Measurements from ENCODE around the gene SPTLC3. TPM values are rescaled to one million over a fixed set of nuclear protein-coding genes. Genes with fewer than 3 reads are reported as not detected.

Gene SPTLC3
- polyA plus RNA-seq, 1 of the 3 experiments (the other 2 are of a cell fraction): 0.02 TPM

DNA sequence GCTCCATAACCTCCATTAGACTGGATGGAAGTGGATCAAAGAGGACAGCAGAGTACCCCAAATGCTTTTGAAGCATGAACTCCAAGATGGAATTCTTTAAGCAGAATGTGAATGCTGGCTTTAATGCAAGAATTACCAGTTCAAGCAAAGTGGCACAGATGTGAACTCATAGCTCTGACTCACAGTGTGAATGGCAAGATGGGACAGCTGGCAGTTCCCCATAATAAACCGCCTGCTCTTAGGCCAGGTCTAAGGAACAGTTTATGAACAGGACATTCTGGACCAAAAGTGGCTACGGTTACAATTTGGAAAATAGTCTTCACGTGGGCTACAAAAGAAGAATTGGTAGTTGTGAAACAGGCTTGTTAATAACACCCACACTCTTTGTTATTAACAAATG lies 76.5 kb downstream of the SPTLC3 start:
- DNase-seq: no peak
- no peak overlapping the region for H3K9ac ChIP-seq
- no peaks in the 10 kb centered on the region for H3K79me2 ChIP-seq (ENCODE audit: insufficient read depth)
- TF ChIP-seq FOSL2 (IDR thresholded peaks at IDR 0.05; ENCODE audit: borderline replicate concordance, low read depth) (no peak), RFX5 (IDR thresholded peaks at IDR 0.05; ENCODE audit: low read length) (no peak), JUND (IDR thresholded peaks at IDR 0.05) (no peak), MXI1 (IDR thresholded peaks at IDR 0.05; ENCODE audit: low read depth, low read length) (no peak), GABPA (IDR thresholded peaks at IDR 0.05; ENCODE audit: low read depth) (no peak), GATA2 (CRISPR knock-in tag; IDR thresholded peaks at IDR 0.05) (no peak), TAF1 (IDR thresholded peaks at IDR 0.05; ENCODE audit: borderline replicate concordance, low read depth, low read length) (no peak), TCF12 (IDR thresholded peaks at IDR 0.05) (no peak), NRF1 (IDR thresholded peaks at IDR 0.05; ENCODE audit: low read depth, low read length) (no peak), EZH2phosphoT487 (IDR thresholded peaks at IDR 0.05; ENCODE audit: borderline replicate concordance, low read depth) (no peak), SMC3 (IDR thresholded peaks at IDR 0.05; ENCODE audit: low read depth, low read length) (no peak), ELF1 (IDR thresholded peaks at IDR 0.05) (no peak), SIN3A (IDR thresholded peaks at IDR 0.05; ENCODE audit: borderline replicate concordance, low read depth, low read length) (no peak)
- TF ChIP-seq, protein P1, sequence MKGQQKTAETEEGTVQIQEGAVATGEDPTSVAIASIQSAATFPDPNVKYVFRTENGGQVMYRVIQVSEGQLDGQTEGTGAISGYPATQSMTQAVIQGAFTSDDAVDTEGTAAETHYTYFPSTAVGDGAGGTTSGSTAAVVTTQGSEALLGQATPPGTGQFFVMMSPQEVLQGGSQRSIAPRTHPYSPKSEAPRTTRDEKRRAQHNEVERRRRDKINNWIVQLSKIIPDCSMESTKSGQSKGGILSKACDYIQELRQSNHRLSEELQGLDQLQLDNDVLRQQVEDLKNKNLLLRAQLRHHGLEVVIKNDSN (IDR thresholded peaks at IDR 0.05; ENCODE audit: borderline replicate concordance, low read depth): no peak
- TF ChIP-seq, protein P2, sequence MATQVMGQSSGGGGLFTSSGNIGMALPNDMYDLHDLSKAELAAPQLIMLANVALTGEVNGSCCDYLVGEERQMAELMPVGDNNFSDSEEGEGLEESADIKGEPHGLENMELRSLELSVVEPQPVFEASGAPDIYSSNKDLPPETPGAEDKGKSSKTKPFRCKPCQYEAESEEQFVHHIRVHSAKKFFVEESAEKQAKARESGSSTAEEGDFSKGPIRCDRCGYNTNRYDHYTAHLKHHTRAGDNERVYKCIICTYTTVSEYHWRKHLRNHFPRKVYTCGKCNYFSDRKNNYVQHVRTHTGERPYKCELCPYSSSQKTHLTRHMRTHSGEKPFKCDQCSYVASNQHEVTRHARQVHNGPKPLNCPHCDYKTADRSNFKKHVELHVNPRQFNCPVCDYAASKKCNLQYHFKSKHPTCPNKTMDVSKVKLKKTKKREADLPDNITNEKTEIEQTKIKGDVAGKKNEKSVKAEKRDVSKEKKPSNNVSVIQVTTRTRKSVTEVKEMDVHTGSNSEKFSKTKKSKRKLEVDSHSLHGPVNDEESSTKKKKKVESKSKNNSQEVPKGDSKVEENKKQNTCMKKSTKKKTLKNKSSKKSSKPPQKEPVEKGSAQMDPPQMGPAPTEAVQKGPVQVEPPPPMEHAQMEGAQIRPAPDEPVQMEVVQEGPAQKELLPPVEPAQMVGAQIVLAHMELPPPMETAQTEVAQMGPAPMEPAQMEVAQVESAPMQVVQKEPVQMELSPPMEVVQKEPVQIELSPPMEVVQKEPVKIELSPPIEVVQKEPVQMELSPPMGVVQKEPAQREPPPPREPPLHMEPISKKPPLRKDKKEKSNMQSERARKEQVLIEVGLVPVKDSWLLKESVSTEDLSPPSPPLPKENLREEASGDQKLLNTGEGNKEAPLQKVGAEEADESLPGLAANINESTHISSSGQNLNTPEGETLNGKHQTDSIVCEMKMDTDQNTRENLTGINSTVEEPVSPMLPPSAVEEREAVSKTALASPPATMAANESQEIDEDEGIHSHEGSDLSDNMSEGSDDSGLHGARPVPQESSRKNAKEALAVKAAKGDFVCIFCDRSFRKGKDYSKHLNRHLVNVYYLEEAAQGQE (IDR thresholded peaks at IDR 0.05; ENCODE audit: low read depth, low read length): no peak
- TF ChIP-seq, protein P3, sequence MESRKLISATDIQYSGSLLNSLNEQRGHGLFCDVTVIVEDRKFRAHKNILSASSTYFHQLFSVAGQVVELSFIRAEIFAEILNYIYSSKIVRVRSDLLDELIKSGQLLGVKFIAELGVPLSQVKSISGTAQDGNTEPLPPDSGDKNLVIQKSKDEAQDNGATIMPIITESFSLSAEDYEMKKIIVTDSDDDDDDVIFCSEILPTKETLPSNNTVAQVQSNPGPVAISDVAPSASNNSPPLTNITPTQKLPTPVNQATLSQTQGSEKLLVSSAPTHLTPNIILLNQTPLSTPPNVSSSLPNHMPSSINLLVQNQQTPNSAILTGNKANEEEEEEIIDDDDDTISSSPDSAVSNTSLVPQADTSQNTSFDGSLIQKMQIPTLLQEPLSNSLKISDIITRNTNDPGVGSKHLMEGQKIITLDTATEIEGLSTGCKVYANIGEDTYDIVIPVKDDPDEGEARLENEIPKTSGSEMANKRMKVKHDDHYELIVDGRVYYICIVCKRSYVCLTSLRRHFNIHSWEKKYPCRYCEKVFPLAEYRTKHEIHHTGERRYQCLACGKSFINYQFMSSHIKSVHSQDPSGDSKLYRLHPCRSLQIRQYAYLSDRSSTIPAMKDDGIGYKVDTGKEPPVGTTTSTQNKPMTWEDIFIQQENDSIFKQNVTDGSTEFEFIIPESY (IDR thresholded peaks at IDR 0.05; ENCODE audit: borderline replicate concordance, low read depth): no peak
- TF ChIP-seq, protein P4, sequence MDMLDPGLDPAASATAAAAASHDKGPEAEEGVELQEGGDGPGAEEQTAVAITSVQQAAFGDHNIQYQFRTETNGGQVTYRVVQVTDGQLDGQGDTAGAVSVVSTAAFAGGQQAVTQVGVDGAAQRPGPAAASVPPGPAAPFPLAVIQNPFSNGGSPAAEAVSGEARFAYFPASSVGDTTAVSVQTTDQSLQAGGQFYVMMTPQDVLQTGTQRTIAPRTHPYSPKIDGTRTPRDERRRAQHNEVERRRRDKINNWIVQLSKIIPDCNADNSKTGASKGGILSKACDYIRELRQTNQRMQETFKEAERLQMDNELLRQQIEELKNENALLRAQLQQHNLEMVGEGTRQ (IDR thresholded peaks at IDR 0.05; ENCODE audit: borderline replicate concordance, low read depth, low read length): no peak
- TF ChIP-seq, protein P5, sequence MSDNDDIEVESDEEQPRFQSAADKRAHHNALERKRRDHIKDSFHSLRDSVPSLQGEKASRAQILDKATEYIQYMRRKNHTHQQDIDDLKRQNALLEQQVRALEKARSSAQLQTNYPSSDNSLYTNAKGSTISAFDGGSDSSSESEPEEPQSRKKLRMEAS (IDR thresholded peaks at IDR 0.05; ENCODE audit: low read depth): no peak
- no peaks in the 10 kb centered on the region for H3K4me1 ChIP-seq (ENCODE audit: control insufficient read depth in 1 of 2, insufficient read depth in 2 of 2, low read depth in 1 of 2, low read length in 1 of 2)
- H2AFZ ChIP-seq (ENCODE audit: low read depth): no peak overlapping the region
- CTCF ChIA-PET: no interaction called here
- POLR2A ChIA-PET: no interaction called here
- no peaks in the 10 kb centered on the region for H3K27me3 ChIP-seq (ENCODE audit: insufficient read depth)
- no peak overlapping the region for H3K27ac ChIP-seq (ENCODE audit: low read depth in 2 of 2, low read length in 1 of 2)
- no peaks in the 10 kb centered on the region for H3K9me3 ChIP-seq
- 12% methylated on average over 3 of the region's 3 CpGs for WGBS (ENCODE audit: low lambda C conversion rate)
- H4K20me1 ChIP-seq (ENCODE audit: insufficient read depth): no peaks in the 10 kb centered on the region
- H3K9me2 ChIP-seq: no peaks in the 10 kb centered on the region
- H3K4me2 ChIP-seq: no peak overlapping the region
- no peaks in the 10 kb centered on the region for H3K36me3 ChIP-seq (replicated peaks in 1 of 2; ENCODE audit: control insufficient read depth in 1 of 2, insufficient read depth in 2 of 2, low read length in 1 of 2)
- no peak overlapping the region for H3K4me3 ChIP-seq (ENCODE audit: low read depth in 2 of 2, low read length in 1 of 2)
- H3F3A ChIP-seq (replicated peaks; ENCODE audit: insufficient read depth): no peaks in the 10 kb centered on the region

Data from SK-N-SH (cell line).